Mesenchymal stem cell (in vitro differentiated cells and primary cell): ENCODE measurements around the gene SHPK.
A peak's percentile ranks its signal among the peaks of the same experiment; 100 is the strongest.

ENCODE experiments used
- DNase-seq: peaks from one replicate; pipeline ENCODE4 v3.0.0-alpha.2; 2013
- H2AFZ ChIP-seq: one replicate; pipeline ENCODE4 v1.6.1; 2013; ENCODE audit warnings: low read depth, mild to moderate bottlenecking, control low read depth, inconsistent platforms, low read length, moderate library complexity
- H2AK5ac ChIP-seq: 2 replicates; pipeline ENCODE4 v1.6.1; 2013; ENCODE audit warnings: low read length, moderate library complexity, mild to moderate bottlenecking, inconsistent platforms; ENCODE audit not compliant: severe bottlenecking
- H2BK120ac ChIP-seq: one replicate; pipeline ENCODE4 v1.6.1; 2013; ENCODE audit warnings: low read depth, mild to moderate bottlenecking, inconsistent platforms, low read length, moderate library complexity
- H2BK12ac ChIP-seq, 2 experiments: one replicate each; pipeline ENCODE4 v1.6.1; 2013; ENCODE audit warnings: inconsistent platforms in 2 of 2, low read length in 2 of 2, mild to moderate bottlenecking in 2 of 2, moderate library complexity in 2 of 2, control low read depth in 1 of 2
- H2BK15ac ChIP-seq: one replicate; pipeline ENCODE4 v1.6.1; 2013; ENCODE audit warnings: mild to moderate bottlenecking, low read depth, inconsistent platforms; ENCODE audit not compliant: poor library complexity, severe bottlenecking
- H2BK5ac ChIP-seq: 2 replicates; pipeline ENCODE4 v1.6.1; 2013; ENCODE audit warnings: low read depth, mild to moderate bottlenecking, low read length, control low read depth, inconsistent platforms; ENCODE audit not compliant: poor library complexity, severe bottlenecking
- H3K14ac ChIP-seq, 2 experiments: one replicate each; pipeline ENCODE4 v1.6.1; 2013; ENCODE audit warnings: inconsistent platforms in 2 of 2, low read length in 2 of 2, control low read depth in 1 of 2, mild to moderate bottlenecking in 1 of 2, moderate library complexity in 1 of 2
- H3K18ac ChIP-seq, 2 experiments: one replicate each; pipeline ENCODE4 v1.6.1; 2013; ENCODE audit warnings: inconsistent platforms in 2 of 2, low read length in 2 of 2, control low read depth in 1 of 2, low read depth in 1 of 2, mild to moderate bottlenecking in 1 of 2
- H3K23ac ChIP-seq, 2 experiments: one replicate each; pipeline ENCODE4 v1.6.1; 2013; ENCODE audit warnings: inconsistent platforms in 2 of 2, low read length in 2 of 2, mild to moderate bottlenecking in 2 of 2, moderate library complexity in 2 of 2, control low read depth in 1 of 2
- H3K27ac ChIP-seq: 2 replicates; pipeline ENCODE4 v1.5.1; 2013; ENCODE audit warnings: mild to moderate bottlenecking, moderate library complexity, low read length, control low read depth, inconsistent platforms; ENCODE audit not compliant: poor library complexity, severe bottlenecking
- H3K27me3 ChIP-seq, 2 experiments: 2 replicates each; pipeline versions ENCODE4 v1.6.1 to v1.7.0; 2013; ENCODE audit warnings: low read length in 2 of 2, mild to moderate bottlenecking in 2 of 2, moderate library complexity in 2 of 2, control low read depth in 1 of 2, inconsistent platforms in 1 of 2; ENCODE audit not compliant: control insufficient read depth in 1 of 2, insufficient read depth in 1 of 2
- H3K36me3 ChIP-seq, 2 experiments: 2 replicates each; pipeline versions ENCODE4 v1.6.1 to v1.7.0; 2013; ENCODE audit warnings: low read length in 2 of 2, control low read depth in 1 of 2, inconsistent platforms in 1 of 2, low read depth in 1 of 2, mild to moderate bottlenecking in 1 of 2; ENCODE audit not compliant: insufficient read depth in 2 of 2, control insufficient read depth in 1 of 2
- H3K4ac ChIP-seq, 2 experiments: one replicate each; pipeline ENCODE4 v1.6.1; 2013; ENCODE audit warnings: inconsistent platforms in 2 of 2, low read length in 2 of 2, mild to moderate bottlenecking in 2 of 2, moderate library complexity in 2 of 2, control low read depth in 1 of 2, low read depth in 1 of 2
- H3K4me1 ChIP-seq: 2 replicates; pipeline ENCODE4 v1.6.1; 2013; ENCODE audit warnings: low read depth, low read length, control low read depth; ENCODE audit not compliant: control insufficient read depth, insufficient read depth
- H3K4me2 ChIP-seq: 2 replicates; pipeline ENCODE4 v1.6.1; 2013; ENCODE audit warnings: low read length, mild to moderate bottlenecking, inconsistent platforms; ENCODE audit not compliant: poor library complexity, severe bottlenecking
- H3K4me3 ChIP-seq, 2 experiments: 2 replicates each; pipeline versions ENCODE4 v1.5.1 to v1.7.0; 2013; ENCODE audit warnings: low read length in 2 of 2, mild to moderate bottlenecking in 2 of 2, control low read depth in 1 of 2, low read depth in 1 of 2; ENCODE audit not compliant: insufficient read depth in 1 of 2
- H3K79me1 ChIP-seq: replicated peaks from 2 replicates; pipeline ENCODE4 v1.6.1; 2013; ENCODE audit warnings: mild to moderate bottlenecking, control low read depth, low read length, inconsistent platforms; ENCODE audit not compliant: poor library complexity, severe bottlenecking
- H3K9ac ChIP-seq: 2 replicates; pipeline ENCODE4 v1.7.0; 2013; ENCODE audit warnings: mild to moderate bottlenecking, low read length, moderate library complexity
- H3K9me3 ChIP-seq: 2 replicates; pipeline ENCODE4 v1.7.0; 2013; ENCODE audit warnings: mild to moderate bottlenecking, low read length; ENCODE audit not compliant: control insufficient read depth
- H4K8ac ChIP-seq: one replicate; pipeline ENCODE4 v1.6.1; 2013; ENCODE audit warnings: inconsistent platforms, mild to moderate bottlenecking, low read length, moderate library complexity
- H4K91ac ChIP-seq: one replicate; pipeline ENCODE4 v1.6.1; 2013; ENCODE audit warnings: mild to moderate bottlenecking, low read length, inconsistent platforms
- WGBS: methylation state at CpG from one replicate; pipeline ENCODE4 v1.1.7; 2013; ENCODE audit warnings: mixed read lengths; 5-methylcytosine and 5-hydroxymethylcytosine counted together

SHPK gene

GRCh38 chr17:3681565-3681964 is 45.5 kb upstream of the SHPK start:
- peaks cover 11% of the 10 kb centered on the region for H3K4me1 ChIP-seq
- no peak overlapping the region for H2BK12ac ChIP-seq
- no peak overlapping the region for H3K14ac ChIP-seq
- H3K23ac ChIP-seq: no peak overlapping the region
- H2BK120ac ChIP-seq: no peak overlapping the region
- no peak for DNase-seq
- no peak overlapping the region for H4K91ac ChIP-seq
- H2AFZ ChIP-seq: no peak overlapping the region
- H3K27me3 ChIP-seq: peaks cover 30 to 56% of the 10 kb centered on the region in 2 experiments
- H3K18ac ChIP-seq: no peak overlapping the region
- H2AK5ac ChIP-seq: no peak overlapping the region
- no peak overlapping the region for H4K8ac ChIP-seq
- WGBS: 84% methylated on average over 20 of the region's 20 CpGs
- no peaks in the 10 kb centered on the region for H3K9me3 ChIP-seq
- peak overlapping the region in 1 of 2 experiments; percentile 26 for H3K4me3 ChIP-seq
- no peak overlapping the region for H2BK15ac ChIP-seq
- no peak overlapping the region for H3K4ac ChIP-seq
- no peaks in the 10 kb centered on the region for H3K36me3 ChIP-seq
- H3K4me2 ChIP-seq: no peak overlapping the region
- no peak overlapping the region for H3K9ac ChIP-seq
- no peak overlapping the region for H2BK5ac ChIP-seq
- no peaks in the 10 kb centered on the region for H3K79me1 ChIP-seq
- no peak overlapping the region for H3K27ac ChIP-seq

GRCh38 chr17:3681057-3681456 is 45.0 kb upstream of the SHPK start:
- H3K36me3 ChIP-seq: no peaks in the 10 kb centered on the region
- no peak overlapping the region for H3K27ac ChIP-seq
- no peak for DNase-seq
- no peaks in the 10 kb centered on the region for H3K79me1 ChIP-seq
- H3K4me2 ChIP-seq: no peak overlapping the region
- H3K18ac ChIP-seq: no peak overlapping the region
- H3K4me3 ChIP-seq: no peak overlapping the region
- no peak overlapping the region for H2BK12ac ChIP-seq
- no peak overlapping the region for H3K4ac ChIP-seq
- H4K8ac ChIP-seq: no peak overlapping the region
- H2BK120ac ChIP-seq: no peak overlapping the region
- H2AK5ac ChIP-seq: no peak overlapping the region
- no peak overlapping the region for H2BK5ac ChIP-seq
- no peak overlapping the region for H3K23ac ChIP-seq
- peaks cover 33 to 61% of the 10 kb centered on the region in 2 experiments for H3K27me3 ChIP-seq
- WGBS: 93% methylated on average over 9 of the region's 12 CpGs
- H3K9me3 ChIP-seq: no peaks in the 10 kb centered on the region
- no peak overlapping the region for H2AFZ ChIP-seq
- peaks cover 11% of the 10 kb centered on the region for H3K4me1 ChIP-seq
- no peak overlapping the region for H4K91ac ChIP-seq
- H3K9ac ChIP-seq: no peak overlapping the region
- no peak overlapping the region for H3K14ac ChIP-seq
- no peak overlapping the region for H2BK15ac ChIP-seq

DNA sequence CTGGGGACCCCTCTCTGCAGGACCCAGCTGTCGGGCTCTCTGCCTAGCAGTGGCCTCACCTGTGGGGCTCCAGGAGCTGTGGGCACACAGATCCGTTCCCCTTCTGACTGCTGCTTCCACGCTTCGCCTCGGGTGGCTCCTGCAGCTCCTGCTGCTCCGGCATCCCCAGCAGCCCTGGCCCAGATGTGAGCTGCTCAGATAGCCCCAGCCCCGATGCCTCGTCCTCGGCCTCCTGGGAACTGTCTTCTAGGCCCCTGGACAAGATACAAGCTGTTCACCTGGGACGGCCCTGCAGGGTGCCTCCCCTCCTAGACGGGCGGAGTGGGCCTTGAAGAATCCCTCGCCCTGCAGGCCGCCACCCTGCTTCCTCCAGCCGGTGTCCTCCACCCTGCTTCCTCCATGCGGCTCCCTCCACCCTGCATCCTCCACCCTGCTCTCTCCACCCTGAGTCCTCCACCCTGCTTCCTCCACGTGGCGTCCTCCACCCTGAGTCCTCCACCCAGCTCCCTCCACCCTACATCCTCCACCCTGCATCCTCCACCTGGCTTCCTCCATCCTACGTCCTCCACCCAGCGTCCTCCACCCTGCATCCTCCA is 43.6 kb upstream of the SHPK start:
- 84% methylated on average over 20 of the region's 20 CpGs for WGBS

DNA sequence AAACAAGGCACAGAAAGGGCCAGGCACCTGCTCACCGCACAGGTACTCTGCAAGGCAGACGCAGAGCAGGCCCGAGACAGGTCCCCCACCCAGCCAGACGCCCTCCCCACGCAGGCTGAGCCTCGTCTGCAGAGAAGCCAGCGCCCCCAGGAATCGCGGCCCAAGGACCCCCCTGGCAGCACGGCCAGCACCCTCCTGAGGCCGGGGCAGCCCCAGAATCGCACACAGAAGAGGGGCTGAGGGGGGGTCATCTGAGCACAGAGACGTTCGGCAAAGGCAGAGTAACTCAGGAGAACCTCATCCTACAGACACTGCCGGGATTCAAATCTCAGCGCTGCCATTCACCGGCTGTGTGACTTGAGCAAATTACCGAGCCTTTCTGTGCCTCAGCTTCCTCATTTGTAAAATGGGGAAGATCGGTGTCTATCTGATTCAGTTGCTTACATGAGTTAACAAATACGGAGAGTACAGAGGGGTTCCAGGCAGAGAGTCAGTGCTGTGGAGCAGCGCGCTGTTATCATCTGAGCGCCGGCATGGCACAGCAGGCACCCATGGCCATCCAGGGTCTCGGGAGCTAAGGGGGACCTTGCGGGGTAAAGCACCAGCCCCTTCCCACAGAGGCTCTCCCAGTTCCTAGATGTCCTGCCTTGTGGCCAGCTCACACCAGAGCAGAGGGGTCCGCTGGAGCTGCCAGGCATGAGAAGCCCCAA is 42.9 kb upstream of the SHPK start:
- Histone ChIP-seq H3K9ac (no peak overlapping the region), H2BK15ac (no peak overlapping the region), H3K4me3 (no peak overlapping the region), H2BK5ac (no peak overlapping the region), H3K4me2 (no peak overlapping the region), H3K79me1 (no peaks in the 10 kb centered on the region), H2AFZ (no peak overlapping the region), H2BK12ac (no peak overlapping the region), H2AK5ac (no peak overlapping the region), H3K23ac (no peak overlapping the region), H3K4ac (no peak overlapping the region), H3K9me3 (no peaks in the 10 kb centered on the region), H2BK120ac (no peak overlapping the region), H3K14ac (no peak overlapping the region), H3K27ac (no peak overlapping the region), H4K8ac (no peak overlapping the region), H3K36me3 (no peaks in the 10 kb centered on the region), H4K91ac (no peak overlapping the region), H3K27me3 (peaks cover 30 to 54% of the 10 kb centered on the region in 2 experiments), H3K18ac (no peak overlapping the region), H3K4me1 (peaks cover 11% of the 10 kb centered on the region)
- DNase-seq: no peak
- 93% methylated on average over 27 of the region's 27 CpGs for WGBS

More for the DNA sequence above, 43.6 kb upstream of the SHPK start:
- Histone ChIP-seq H2AFZ (no peak overlapping the region), H3K23ac (no peak overlapping the region), H3K36me3 (no peaks in the 10 kb centered on the region), H3K18ac (no peak overlapping the region), H2AK5ac (no peak overlapping the region), H3K9ac (no peak overlapping the region), H3K27ac (no peak overlapping the region), H4K91ac (no peak overlapping the region), H3K4me2 (no peak overlapping the region), H2BK12ac (no peak overlapping the region), H3K4ac (no peak overlapping the region), H2BK120ac (no peak overlapping the region), H2BK5ac (no peak overlapping the region), H3K14ac (no peak overlapping the region), H3K27me3 (peaks cover 35 to 58% of the 10 kb centered on the region in 2 experiments), H3K9me3 (no peaks in the 10 kb centered on the region), H3K4me3 (no peak overlapping the region), H2BK15ac (no peak overlapping the region), H3K79me1 (no peaks in the 10 kb centered on the region), H3K4me1 (peaks cover 11% of the 10 kb centered on the region), H4K8ac (no peak overlapping the region)
- no peak for DNase-seq
